ENCODE results near the gene LBHD1. TPM values are rescaled to one million over a fixed set of nuclear protein-coding genes. Genes with fewer than 3 reads are reported as not detected.
"Not testable (repeated sequence)": the region's sequence is repeated elsewhere in the genome, so short reads cannot be mapped to it uniquely, and the experiment has no call there.

Gene LBHD1
- total RNA-seq, 1 donor from 2014 or later = 24.3 TPM

GRCh38 chr11:62616957-62617356 is 55.1 kb downstream of the LBHD1 start:
- Mint-ChIP-seq H3K36me3 (ENCODE audit: low read depth) (peaks cover 24% of the 10 kb centered on the region), H3K4me1 (ENCODE audit: low read depth) (peaks cover 35% of the 10 kb centered on the region)
- H3K27ac Mint-ChIP-seq = not testable (repeated sequence)

DNA sequence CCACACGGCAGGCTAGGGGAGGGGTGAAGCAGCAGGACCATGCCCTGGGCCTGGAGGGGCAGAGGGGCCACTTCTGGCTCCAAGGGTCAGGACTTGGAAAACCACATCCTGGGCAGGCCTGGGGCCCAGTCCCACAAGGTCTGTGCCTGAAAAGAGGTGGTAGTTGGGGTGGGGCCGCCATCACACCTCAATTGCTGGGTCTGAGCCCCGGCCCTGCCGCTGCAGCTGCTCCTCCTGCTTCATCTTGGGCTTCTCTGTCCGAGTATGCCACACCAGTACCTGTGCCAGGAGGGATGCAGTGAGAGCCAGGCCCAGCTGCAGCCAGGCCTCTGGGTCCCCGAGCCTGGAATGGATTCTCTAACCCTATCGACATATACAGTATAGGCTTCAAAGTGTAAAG is 56.5 kb downstream of the LBHD1 start:
- Mint-ChIP-seq H3K27ac (no peak overlapping the region), H3K36me3 (ENCODE audit: low read depth) (peaks cover 16% of the 10 kb centered on the region)

More at GRCh38 chr11:62616957-62617356, 55.1 kb downstream of the LBHD1 start:
- H3K9me3 Mint-ChIP-seq; H3K27me3 Mint-ChIP-seq (ENCODE audit: insufficient read depth); H3K4me3 Mint-ChIP-seq; intact Hi-C loops (cut with micrococcal nuclease); DNase-seq (ENCODE audit: low spot score): not testable (repeated sequence)

GRCh38 chr11:62614275-62614674 is 57.8 kb downstream of the LBHD1 start:
- Mint-ChIP-seq H3K36me3 (ENCODE audit: low read depth) (peaks cover 18% of the 10 kb centered on the region), H3K9me3 (no peaks in the 10 kb centered on the region), H3K27me3 (ENCODE audit: insufficient read depth) (no peaks in the 10 kb centered on the region), H3K4me1 (ENCODE audit: low read depth) (peaks cover 34% of the 10 kb centered on the region), H3K4me3 (peak overlapping the region; percentile 72), H3K27ac (peak overlapping the region; percentile 86)
- intact Hi-C loops (cut with micrococcal nuclease) = loop anchor here (5.0 kb wide), 1 partner anchor 138 kb away; the partner anchor contains the start of gene ZBTB3
- DNase-seq (ENCODE audit: low spot score) = no peak

More for the DNA sequence above, 56.5 kb downstream of the LBHD1 start:
- no peaks in the 10 kb centered on the region for H3K27me3 Mint-ChIP-seq (ENCODE audit: insufficient read depth)
- no peak for DNase-seq (ENCODE audit: low spot score)
- H3K9me3 Mint-ChIP-seq = no peaks in the 10 kb centered on the region
- intact Hi-C loops (cut with micrococcal nuclease) = no loop called here
- no peak overlapping the region for H3K4me3 Mint-ChIP-seq
- peaks cover 27% of the 10 kb centered on the region for H3K4me1 Mint-ChIP-seq (ENCODE audit: low read depth)

- Mint-ChIP-seq H3K27me3 (ENCODE audit: insufficient read depth) (no peaks in the 10 kb centered on the region), H3K4me3 (peak overlapping the region; percentile 63), H3K9me3 (no peaks in the 10 kb centered on the region), H3K4me1 (ENCODE audit: low read depth) (peaks cover 32% of the 10 kb centered on the region), H3K36me3 (ENCODE audit: low read depth) (peaks cover 14% of the 10 kb centered on the region), H3K27ac (peak overlapping the region; percentile 83)
- DNase-seq (ENCODE audit: low spot score) = no peak
- intact Hi-C loops (cut with micrococcal nuclease) = loop anchor here (2.0 to 5.0 kb wide), 2 partner anchors 51 to 139 kb away; partner anchors contain the start of genes C11orf98, CSKMT and ZBTB3
Measured at GRCh38 chr11:62613291-62613778, 58.7 kb downstream of the LBHD1 start.

Other genes with a start within 250 kb of the LBHD1 start
- 96.5 and 97.2 TPM in 2 replicates for gene AHNAK, start 125.5 kb downstream of the LBHD1 start, total RNA-seq
- gene EEF1G, start 98.4 kb downstream of the LBHD1 start, total RNA-seq = 1,154 and 1,169 TPM in 2 replicates
- gene TUT1, start 80.7 kb downstream of the LBHD1 start, total RNA-seq = 38.7 and 40.7 TPM in 2 replicates
- gene MTA2, start 70.4 kb downstream of the LBHD1 start, total RNA-seq = 224 and 230 TPM in 2 replicates
- 164 and 167 TPM in 2 replicates for gene EML3, start 59.5 kb downstream of the LBHD1 start, total RNA-seq
- gene ROM1, start 59.0 kb downstream of the LBHD1 start, total RNA-seq = 2.5 and 3.2 TPM in 2 replicates
- 93.8 and 94.3 TPM in 2 replicates for gene B3GAT3, start 50.3 kb downstream of the LBHD1 start, total RNA-seq
- gene GANAB, start 25.7 kb downstream of the LBHD1 start, total RNA-seq = 238 and 255 TPM in 2 replicates
- gene INTS5, start 19.0 kb downstream of the LBHD1 start, total RNA-seq = 39.2 and 40.4 TPM in 2 replicates
- 146 and 151 TPM in 2 replicates for gene C11orf98, start 7.1 kb downstream of the LBHD1 start, total RNA-seq
- gene CSKMT, start 7.0 kb downstream of the LBHD1 start, total RNA-seq = 65.0 and 69.4 TPM in 2 replicates
- 8.9 and 11.4 TPM in 2 replicates for gene UQCC3, start 594 bp downstream of the LBHD1 start, total RNA-seq
- 125 and 128 TPM in 2 replicates for gene UBXN1, start 6.8 kb upstream of the LBHD1 start, total RNA-seq
- gene LRRN4CL, start 17.3 kb upstream of the LBHD1 start, total RNA-seq = 0.17 and 0.26 TPM in 2 replicates
- 34.0 and 34.6 TPM in 2 replicates for gene BSCL2, start 35.2 kb upstream of the LBHD1 start, total RNA-seq
- not detected in 2 replicates for gene GNG3, start 35.4 kb upstream of the LBHD1 start, total RNA-seq
- 53.0 and 55.2 TPM in 2 replicates for gene HNRNPUL2, start 55.2 kb upstream of the LBHD1 start, total RNA-seq
- 36.4 and 38.0 TPM in 2 replicates for gene TTC9C, start 56.2 kb upstream of the LBHD1 start, total RNA-seq
- 8.7 and 9.1 TPM in 2 replicates for gene ZBTB3, start 81.9 kb upstream of the LBHD1 start, total RNA-seq
- gene POLR2G, start 89.3 kb upstream of the LBHD1 start, total RNA-seq = 145 and 148 TPM in 2 replicates
- gene TAF6L, start 99.1 kb upstream of the LBHD1 start, total RNA-seq = 19.4 and 20.7 TPM in 2 replicates
- 40.6 and 43.0 TPM in 2 replicates for gene TMEM179B, start 115.1 kb upstream of the LBHD1 start, total RNA-seq
- 14.3 and 16.0 TPM in 2 replicates for gene TMEM223, start 119.7 kb upstream of the LBHD1 start, total RNA-seq
- 155 and 158 TPM in 2 replicates for gene NXF1, start 133.2 kb upstream of the LBHD1 start, total RNA-seq
- gene STX5, start 159.8 kb upstream of the LBHD1 start, total RNA-seq = 34.2 and 39.9 TPM in 2 replicates
- gene TEX54, start 160.6 kb upstream of the LBHD1 start, total RNA-seq = 1.2 and 1.3 TPM in 2 replicates
- 156 and 161 TPM in 2 replicates for gene WDR74, start 167.3 kb upstream of the LBHD1 start, total RNA-seq
- 397 and 399 TPM in 2 replicates for gene SLC3A2, start 208.6 kb upstream of the LBHD1 start, total RNA-seq
- not detected in 2 replicates for gene CHRM1, start 249.1 kb upstream of the LBHD1 start, total RNA-seq

Measured in activated T-helper 1 cell treated with anti-CD3 and anti-CD28 coated beads, Interleukin-12 subunit alpha, Interleukin-12 subunit beta, Interleukin-2, Interleukin-4 antibody, amounts not matched to agents 30 ng/mL and 10 ng/mL and 1 ng/mL, durations not matched to agents 14 hours and 24 hours and 36 hours (primary cell).